ENCODE measurements around the gene GNA12. TPM values are rescaled to one million over a fixed set of nuclear protein-coding genes. Genes with fewer than 3 reads are reported as not detected.
A peak's percentile ranks its signal among the peaks of the same experiment; 100 is the strongest.

The GNA12 gene
- polyA plus RNA-seq, 1 of the 3 experiments (the other 2 are of a cell fraction) = 64.8 TPM

- H3K9ac ChIP-seq = no peak overlapping the region
- TF ChIP-seq GATA2 (CRISPR knock-in tag; IDR thresholded peaks at IDR 0.05) (no peak), MXI1 (IDR thresholded peaks at IDR 0.05; ENCODE audit: low read depth, low read length) (no peak), TEAD4 (IDR thresholded peaks at IDR 0.05; ENCODE audit: borderline replicate concordance, insufficient read depth) (no peak), NFIC (IDR thresholded peaks at IDR 0.05; ENCODE audit: borderline replicate concordance) (no peak)
- H3F3A ChIP-seq (replicated peaks; ENCODE audit: insufficient read depth) = no peaks in the 10 kb centered on the region
- H3K4me2 ChIP-seq = no peak overlapping the region
- no peaks in the 10 kb centered on the region for H3K9me2 ChIP-seq
- H3K27ac ChIP-seq (ENCODE audit: low read depth in 2 of 2, low read length in 1 of 2) = no peak overlapping the region
- DNase-seq = no peak
- no peak overlapping the region for H2AFZ ChIP-seq (ENCODE audit: low read depth)
- peaks cover 26% of the 10 kb centered on the region for H4K20me1 ChIP-seq (ENCODE audit: insufficient read depth)
- ChIA-PET CTCF (interaction anchor here (0.6 to 1.7 kb wide), 2 partner anchors 8 to 15 kb away, joined by 4 to 6 read pairs; no protein-coding TSS in a partner anchor), POLR2A (no interaction called here)
- no peaks in the 10 kb centered on the region for H3K27me3 ChIP-seq (ENCODE audit: insufficient read depth)
- H3K36me3 ChIP-seq (replicated peaks in 1 of 2; ENCODE audit: control insufficient read depth in 1 of 2, insufficient read depth in 2 of 2, low read length in 1 of 2) = no peaks in the 10 kb centered on the region
- H3K4me1 ChIP-seq (ENCODE audit: control insufficient read depth in 1 of 2, insufficient read depth in 2 of 2, low read depth in 1 of 2, low read length in 1 of 2) = peaks cover 9 to 15% of the 10 kb centered on the region in 2 experiments; a peak in 3 of 4 replicates
- WGBS (ENCODE audit: low lambda C conversion rate) = 85% methylated on average over 3 of the region's 3 CpGs
- H3K9me3 ChIP-seq = no peaks in the 10 kb centered on the region
- H3K4me3 ChIP-seq (ENCODE audit: low read depth in 2 of 2, low read length in 1 of 2) = no peak overlapping the region
- H3K79me2 ChIP-seq (ENCODE audit: insufficient read depth) = peaks cover 95% of the 10 kb centered on the region
Observed at GRCh38 chr7:2812831-2813230, 31.3 kb downstream of the GNA12 start.

- no peak overlapping the region for H3K9ac ChIP-seq
- H3F3A ChIP-seq (replicated peaks; ENCODE audit: insufficient read depth) = no peaks in the 10 kb centered on the region
- no peaks in the 10 kb centered on the region for H3K27me3 ChIP-seq (ENCODE audit: insufficient read depth)
- no peaks in the 10 kb centered on the region for H3K9me3 ChIP-seq
- H3K9me2 ChIP-seq = no peaks in the 10 kb centered on the region
- POLR2A ChIA-PET = no interaction called here
- no peak for DNase-seq
- TF ChIP-seq NFIC (IDR thresholded peaks at IDR 0.05; ENCODE audit: borderline replicate concordance) = peak; percentile 7; the same call in 1 of the 2 replicates
- no peak for TF ChIP-seq SIN3A (IDR thresholded peaks at IDR 0.05; ENCODE audit: borderline replicate concordance, low read depth, low read length)
- no peak for TF ChIP-seq MXI1 (IDR thresholded peaks at IDR 0.05; ENCODE audit: low read depth, low read length)
- H4K20me1 ChIP-seq (ENCODE audit: insufficient read depth) = peaks cover 21% of the 10 kb centered on the region
- 88% methylated on average over 7 of the region's 7 CpGs for WGBS (ENCODE audit: low lambda C conversion rate)
- 0 out of 4 replicates have a peak overlapping the region, but pooled peaks of 1 of the 2 experiments have one; percentile 18 for H3K27ac ChIP-seq (ENCODE audit: low read depth in 2 of 2, low read length in 1 of 2)
- H3K4me2 ChIP-seq = no peak overlapping the region
- peaks cover 9 to 18% of the 10 kb centered on the region in 2 experiments for H3K4me1 ChIP-seq (ENCODE audit: control insufficient read depth in 1 of 2, insufficient read depth in 2 of 2, low read depth in 1 of 2, low read length in 1 of 2)
- H3K79me2 ChIP-seq (ENCODE audit: insufficient read depth) = peaks cover 95% of the 10 kb centered on the region
- H3K36me3 ChIP-seq (replicated peaks in 1 of 2; ENCODE audit: control insufficient read depth in 1 of 2, insufficient read depth in 2 of 2, low read length in 1 of 2) = no peaks in the 10 kb centered on the region
- H3K4me3 ChIP-seq (ENCODE audit: low read depth in 2 of 2, low read length in 1 of 2) = no peak overlapping the region
- H2AFZ ChIP-seq (ENCODE audit: low read depth) = no peak overlapping the region
- CTCF ChIA-PET = interaction anchor here (1.4 kb wide), 1 partner anchor 52 kb away, joined by 4 read pairs; no protein-coding TSS in a partner anchor
Observed at GRCh38 chr7:2812114-2812487, 32.0 kb downstream of the GNA12 start.

GRCh38 chr7:2811476-2812113, 32.5 kb downstream of the GNA12 start:
- H4K20me1 ChIP-seq (ENCODE audit: insufficient read depth) = peaks cover 21% of the 10 kb centered on the region
- no peaks in the 10 kb centered on the region for H3K27me3 ChIP-seq (ENCODE audit: insufficient read depth)
- no peak overlapping the region for H3K4me3 ChIP-seq (ENCODE audit: low read depth in 2 of 2, low read length in 1 of 2)
- no peak overlapping the region for H2AFZ ChIP-seq (ENCODE audit: low read depth)
- peaks cover 9 to 18% of the 10 kb centered on the region in 2 experiments for H3K4me1 ChIP-seq (ENCODE audit: control insufficient read depth in 1 of 2, insufficient read depth in 2 of 2, low read depth in 1 of 2, low read length in 1 of 2)
- DNase-seq = no peak
- peaks cover 95% of the 10 kb centered on the region for H3K79me2 ChIP-seq (ENCODE audit: insufficient read depth)
- ChIA-PET CTCF (interaction anchor here (1.4 kb wide), 1 partner anchor 51 kb away, joined by 4 read pairs; no protein-coding TSS in a partner anchor), POLR2A (no interaction called here)
- no peaks in the 10 kb centered on the region for H3K9me2 ChIP-seq
- H3K27ac ChIP-seq (ENCODE audit: low read depth in 2 of 2, low read length in 1 of 2) = 0 out of 4 replicates have a peak overlapping the region, but pooled peaks of 1 of the 2 experiments have one; percentile 18
- H3F3A ChIP-seq (replicated peaks; ENCODE audit: insufficient read depth) = no peaks in the 10 kb centered on the region
- 97% methylated on average over 19 of the region's 19 CpGs for WGBS (ENCODE audit: low lambda C conversion rate)
- TF ChIP-seq JUND (IDR thresholded peaks at IDR 0.05) (no peak), RFX5 (IDR thresholded peaks at IDR 0.05; ENCODE audit: low read length) (no peak), TEAD4 (IDR thresholded peaks at IDR 0.05; ENCODE audit: borderline replicate concordance, insufficient read depth) (no peak), GATA2 (CRISPR knock-in tag; IDR thresholded peaks at IDR 0.05) (no peak), ELF1 (IDR thresholded peaks at IDR 0.05) (no peak), FOXJ3 (CRISPR knock-in tag; IDR thresholded peaks at IDR 0.05) (no peak), RXRA (IDR thresholded peaks at IDR 0.05; ENCODE audit: borderline replicate concordance, low read depth) (no peak)
- H3K36me3 ChIP-seq (replicated peaks in 1 of 2; ENCODE audit: control insufficient read depth in 1 of 2, insufficient read depth in 2 of 2, low read length in 1 of 2) = no peaks in the 10 kb centered on the region
- H3K9ac ChIP-seq = no peak overlapping the region
- no peaks in the 10 kb centered on the region for H3K9me3 ChIP-seq
- no peak overlapping the region for H3K4me2 ChIP-seq
